MCF 10A (cell line): ENCODE results near the gene IQSEC1. TPM values are rescaled to one million over a fixed set of nuclear protein-coding genes. Genes with fewer than 3 reads are reported as not detected.

Experiments used
- BruUV-seq: library from RNA; stranded (reverse); fragments of 400-500 nt; replicated peaks from 2 replicates; lab custom pipeline; 2021; lab: Mats Ljungman, UMichigan
- CTCF ChIA-PET: fragments of 300-600 bp; sonication (Branson Sonifier 250); formaldehyde crosslinking; extraction: SDS; loops from one replicate; lab custom pipeline; 2021; ENCODE audit warnings: antibody characterized with exemption, inconsistent platforms; lab: Yijun Ruan, JAX
- POLR2A ChIA-PET: fragments of 300-600, 350-650 bp; sonication (Branson Sonifier 250); formaldehyde crosslinking; extraction: SDS; loops from one replicate; lab custom pipeline; 2020; ENCODE audit warnings: antibody characterized with exemption, inconsistent platforms; lab: Yijun Ruan, JAX
- DNase-seq: peaks from one replicate; pipeline ENCODE4 v3.0.0-alpha.2; 2018; ENCODE audit not compliant: unreplicated experiment
- H3K27ac Mint-ChIP-seq: one replicate; pipeline ENCODE4 v1.8.0; 2022; ENCODE audit warnings: mild to moderate bottlenecking, low read depth, mixed read lengths; ENCODE audit not compliant: unreplicated experiment
- H3K27me3 Mint-ChIP-seq: one replicate; pipeline ENCODE4 v1.8.0; 2022; ENCODE audit warnings: mixed read lengths; ENCODE audit not compliant: insufficient read depth, unreplicated experiment
- H3K36me3 Mint-ChIP-seq: one replicate; pipeline ENCODE4 v1.8.0; 2022; ENCODE audit warnings: mild to moderate bottlenecking, moderate library complexity, mixed read lengths; ENCODE audit not compliant: insufficient read depth, unreplicated experiment
- H3K4me1 Mint-ChIP-seq: one replicate; pipeline ENCODE4 v1.8.0; 2022; ENCODE audit warnings: mixed read lengths; ENCODE audit not compliant: insufficient read depth, unreplicated experiment
- H3K4me3 Mint-ChIP-seq: one replicate; pipeline ENCODE4 v1.8.0; 2022; ENCODE audit warnings: mild to moderate bottlenecking, moderate library complexity, mixed read lengths; ENCODE audit not compliant: unreplicated experiment
- H3K9me3 Mint-ChIP-seq: one replicate; pipeline ENCODE4 v1.8.0; 2022; ENCODE audit warnings: mixed read lengths; ENCODE audit not compliant: unreplicated experiment
- CTCF ChIP-seq: fragments of 200-600 bp; IDR thresholded peaks from one replicate; pipeline ENCODE4 v1.8.0; 2022; ENCODE audit warnings: antibody characterized with exemption, mild to moderate bottlenecking; ENCODE audit not compliant: unreplicated experiment
- intact Hi-C: fragments of 100-400 bp; cut with micrococcal nuclease; formaldehyde crosslinking; loops from 2 replicates; pipeline ENCODE4 v1.14.1; 2022
- total RNA-seq: library from RNA; stranded (reverse); gene quantifications from 2 replicates; pipeline ENCODE4 v1.2.3, GENCODE V29; 2022

IQSEC1 gene
- total RNA-seq, 1 experiment from 2014 or later: 18.7 TPM

DNA sequence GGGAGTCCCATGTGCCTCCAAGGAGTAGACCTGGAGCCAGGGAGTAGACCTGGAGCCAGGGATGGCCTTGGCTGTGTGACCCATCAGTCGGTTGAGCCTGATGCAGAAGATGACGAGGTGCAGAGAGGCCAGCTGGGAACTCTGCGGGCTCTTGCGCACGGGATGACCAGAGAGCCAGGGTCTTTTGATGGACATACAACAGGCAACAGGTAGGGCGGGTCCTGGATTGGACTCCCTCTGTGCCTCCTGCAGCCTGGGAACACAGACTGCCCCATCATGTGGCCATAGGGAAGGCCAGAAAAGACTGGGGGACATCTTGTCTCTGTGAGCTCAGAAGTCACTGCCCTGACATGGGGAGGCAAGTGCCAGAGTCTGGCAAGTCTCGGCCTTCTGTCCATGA lies 164.4 kb downstream of the IQSEC1 start:
- no TSS peak for BruUV-seq
- no peaks in the 10 kb centered on the region for H3K27me3 Mint-ChIP-seq
- H3K4me3 Mint-ChIP-seq: no peak overlapping the region
- CTCF ChIA-PET: interaction anchor here (0.6 kb wide), 1 partner anchor 132 kb away, joined by 3 read pairs; no protein-coding TSS in a partner anchor
- H3K27ac Mint-ChIP-seq: peak overlapping the region; percentile 35
- no peaks in the 10 kb centered on the region for H3K9me3 Mint-ChIP-seq
- POLR2A ChIA-PET: no interaction called here
- intact Hi-C loops: no loop called here
- no peak for TF ChIP-seq CTCF
- no peak for DNase-seq
- H3K4me1 Mint-ChIP-seq: no peaks in the 10 kb centered on the region
- peaks cover 25% of the 10 kb centered on the region for H3K36me3 Mint-ChIP-seq

DNA sequence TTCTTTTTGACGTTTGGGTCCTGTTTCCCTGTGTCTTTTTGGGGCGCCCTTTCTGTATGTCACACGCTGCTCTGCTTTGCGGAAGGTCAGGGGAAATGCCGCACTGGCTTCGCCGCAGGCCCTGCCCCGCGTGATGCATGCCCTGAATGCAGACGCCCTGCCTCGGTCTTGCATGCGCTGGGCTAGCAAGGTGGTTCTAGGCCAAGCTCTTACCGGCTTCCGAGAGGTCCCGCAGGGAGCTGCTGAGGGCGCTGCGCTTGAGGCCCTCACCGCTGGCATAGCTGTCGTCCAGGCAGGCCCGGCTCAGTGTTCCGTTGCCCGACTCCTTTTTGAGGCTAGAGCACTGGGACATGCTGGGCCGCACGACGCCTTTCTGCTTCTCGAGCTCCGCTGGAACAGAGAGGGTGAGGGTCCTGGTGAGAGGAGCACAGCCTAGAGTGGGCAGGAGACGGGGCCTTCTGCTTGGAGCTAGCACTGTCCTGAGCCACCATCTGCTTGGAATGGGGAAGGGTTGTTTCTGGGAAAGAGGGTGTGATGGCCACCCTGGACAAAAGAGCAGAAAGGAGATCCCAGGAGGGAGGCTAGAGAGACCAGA lies 165.0 kb downstream of the IQSEC1 start:
- H3K4me1 Mint-ChIP-seq: no peaks in the 10 kb centered on the region
- H3K27me3 Mint-ChIP-seq: no peaks in the 10 kb centered on the region
- DNase-seq: no peak
- H3K36me3 Mint-ChIP-seq: peaks cover 25% of the 10 kb centered on the region
- no peak overlapping the region for H3K4me3 Mint-ChIP-seq
- no peaks in the 10 kb centered on the region for H3K9me3 Mint-ChIP-seq
- no TSS peak for BruUV-seq
- POLR2A ChIA-PET: no interaction called here
- CTCF ChIA-PET: no interaction called here
- no peak overlapping the region for H3K27ac Mint-ChIP-seq
- no peak for TF ChIP-seq CTCF
- intact Hi-C loops: no loop called here

- no TSS peak for BruUV-seq
- H3K4me1 Mint-ChIP-seq: no peaks in the 10 kb centered on the region
- CTCF ChIA-PET: no interaction called here
- no peaks in the 10 kb centered on the region for H3K27me3 Mint-ChIP-seq
- no peaks in the 10 kb centered on the region for H3K9me3 Mint-ChIP-seq
- H3K27ac Mint-ChIP-seq: no peak overlapping the region
- H3K36me3 Mint-ChIP-seq: peaks cover 25% of the 10 kb centered on the region
- no peak for DNase-seq
- no peak overlapping the region for H3K4me3 Mint-ChIP-seq
- intact Hi-C loops: no loop called here
- POLR2A ChIA-PET: no interaction called here
- no peak for TF ChIP-seq CTCF
These were observed 165.5 kb downstream of the IQSEC1 start for GRCh38 chr3:12907729-12908128.

DNA sequence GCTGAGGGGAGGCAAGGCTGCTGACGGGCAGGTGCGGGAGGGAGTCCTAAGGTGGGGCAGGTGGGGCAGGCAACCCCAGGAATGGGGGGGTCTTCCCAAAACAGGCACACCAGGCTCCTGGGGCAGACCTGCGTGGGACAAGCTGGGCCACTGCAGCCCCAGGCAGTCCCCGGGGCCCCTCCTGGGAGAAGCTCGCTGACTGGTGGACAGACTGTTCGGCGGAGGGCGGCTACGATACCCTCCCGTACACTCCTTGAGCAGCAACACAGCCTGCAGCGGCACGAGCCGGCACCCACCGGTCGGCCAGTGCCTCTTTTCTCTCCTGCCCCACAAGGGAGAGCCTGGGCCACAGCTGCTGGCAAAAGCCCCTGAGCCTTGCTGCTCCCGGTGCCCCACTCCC lies 165.9 kb downstream of the IQSEC1 start:
- Mint-ChIP-seq H3K4me3 (no peak overlapping the region), H3K27ac (no peak overlapping the region), H3K4me1 (no peaks in the 10 kb centered on the region), H3K36me3 (peaks cover 26% of the 10 kb centered on the region), H3K27me3 (no peaks in the 10 kb centered on the region), H3K9me3 (no peaks in the 10 kb centered on the region)
- BruUV-seq: no TSS peak
- ChIA-PET POLR2A (no interaction called here), CTCF (interaction anchor here (0.5 kb wide), 1 partner anchor 1508 kb away, joined by 3 read pairs; no protein-coding TSS in a partner anchor)
- no peak for TF ChIP-seq CTCF
- intact Hi-C loops: no loop called here
- DNase-seq: no peak
